CD4-positive, alpha-beta T cell treated with Interleukin-17A for 1 hour (primary cell): ENCODE measurements around the gene TAS2R30.
"Not testable (repeated sequence)": the region's sequence is repeated elsewhere in the genome, so short reads cannot be mapped to it uniquely, and the experiment has no call there.

Experiments used
- DNase-seq: peaks from one replicate; pipeline ENCODE4 v3.0.0-alpha.2; 2020

The TAS2R30 gene

GRCh38 chr12:11111213-11111612 is 23.2 kb downstream of the TAS2R30 start:
- not testable (repeated sequence) for DNase-seq

GRCh38 chr12:11108862-11109261 is 25.6 kb downstream of the TAS2R30 start:
- no peak for DNase-seq

- no peak for DNase-seq
Measured at GRCh38 chr12:11107719-11108118, 26.7 kb downstream of the TAS2R30 start.

GRCh38 chr12:11106288-11106687 is 28.2 kb downstream of the TAS2R30 start:
- DNase-seq: no peak

GRCh38 chr12:11105546-11105945 is 28.9 kb downstream of the TAS2R30 start:
- no peak for DNase-seq

- not testable (repeated sequence) for DNase-seq
Measured at GRCh38 chr12:11094910-11095309, 39.5 kb downstream of the TAS2R30 start.

GRCh38 chr12:11092128-11092527 is 42.3 kb downstream of the TAS2R30 start, which contains the start of gene TAS2R43:
Gene TAS2R43 (minus strand): TSS chr12:11092313. CDS start chr12:11092229, 84 bp downstream.
- DNase-seq: no peak

- no peak for DNase-seq
Measured at GRCh38 chr12:11089246-11089645, 45.2 kb downstream of the TAS2R30 start.

- no peak for DNase-seq
Measured at GRCh38 chr12:11085419-11085818, 49.0 kb downstream of the TAS2R30 start.
